B cell (primary cell): ENCODE data around the gene HIGD1C. TPM values are rescaled to one million over a fixed set of nuclear protein-coding genes. Genes with fewer than 3 reads are reported as not detected.
"Not testable (repeated sequence)": the region's sequence is repeated elsewhere in the genome, so short reads cannot be mapped to it uniquely, and the experiment has no call there.

ENCODE experiments used
- ATAC-seq: fragments of 200-7000 bp; cut with Tn5 transposase; one replicate; pipeline ENCODE4 v1.10.0; 2021; ENCODE audit warnings: low read depth, mild to moderate bottlenecking, moderate number of reproducible peaks, moderate library complexity
- CTCF ChIA-PET: fragments of 350-600 bp; sonication (Branson Sonifier 250); formaldehyde crosslinking; loops from one replicate; lab custom pipeline; 2021; ENCODE audit warnings: antibody characterized with exemption, inconsistent platforms; lab: Charles Lee
- POLR2A ChIA-PET: fragments of 350-600 bp; sonication (Branson Sonifier 250); formaldehyde crosslinking; loops from one replicate; lab custom pipeline; 2021; ENCODE audit warnings: antibody characterized with exemption; lab: Charles Lee
- DNase-seq: peaks from one replicate; pipeline ENCODE4 v3.0.0; 2013
- H2AFZ ChIP-seq: 2 replicates; pipeline ENCODE4 v1.6.1; 2012; ENCODE audit warnings: mild to moderate bottlenecking, low read depth, low read length; ENCODE audit not compliant: insufficient read depth, poor library complexity, severe bottlenecking
- H3K27ac ChIP-seq, 2 donors: 1 replicate in 1 of 2; 2 replicates in 1 of 2; pipeline ENCODE4 v1.5.1; 2012 to 2013; ENCODE audit warnings: low read length in 2 of 2, mild to moderate bottlenecking in 2 of 2, moderate library complexity in 1 of 2
- H3K27me3 ChIP-seq, 4 experiments: fragments of 200-600 bp in 1 of 4; sonication (generic) in 1 of 4; replicated peaks in 1 of 4; 1 replicate in 2 of 4; 2 replicates in 2 of 4; pipeline versions ENCODE4 v1.6.1 to v1.7.0; 2013 to 2016; ENCODE audit warnings: low read length in 3 of 4, mild to moderate bottlenecking in 2 of 4, mixed read lengths in 1 of 4, moderate library complexity in 1 of 4; ENCODE audit not compliant: insufficient read depth in 4 of 4, control insufficient read depth in 3 of 4; ENCODE audit errors: control extremely low read depth in 1 of 4
- H3K36me3 ChIP-seq, 2 experiments: replicated peaks in 1 of 2; 1 replicate in 1 of 2; 2 replicates in 1 of 2; pipeline versions ENCODE4 v1.6.1 to v1.7.1; 2013; ENCODE audit warnings: low read length in 1 of 2; ENCODE audit not compliant: insufficient read depth in 2 of 2, control insufficient read depth in 1 of 2; ENCODE audit errors: control extremely low read depth in 1 of 2, extremely low read depth in 1 of 2
- H3K4me1 ChIP-seq, 2 donors: fragments of 200-600 bp in 1 of 2; sonication (generic) in 1 of 2; 1 replicate in 1 of 2; 2 replicates in 1 of 2; pipeline versions ENCODE4 v1.5.1 to v1.6.1; 2013 to 2017; ENCODE audit warnings: low read length in 2 of 2; ENCODE audit not compliant: control insufficient read depth in 2 of 2, insufficient read depth in 2 of 2
- H3K4me2 ChIP-seq: replicated peaks from 2 replicates; pipeline ENCODE3; 2012; ENCODE audit warnings: mild to moderate bottlenecking, low read depth, low read length; ENCODE audit not compliant: poor library complexity, severe bottlenecking
- H3K4me3 ChIP-seq, 5 experiments: fragments of 200-600 bp in 1 of 5; sonication (generic) in 1 of 5; 1 replicate in 3 of 5; 2 replicates in 2 of 5; pipeline versions ENCODE4 v1.5.1 to v1.7.0; 2011 to 2016; ENCODE audit warnings: low read length in 4 of 5, mild to moderate bottlenecking in 4 of 5, low read depth in 2 of 5, control low read depth in 1 of 5, moderate library complexity in 1 of 5; ENCODE audit not compliant: insufficient read depth in 1 of 5; ENCODE audit errors: control extremely low read depth in 1 of 5, extremely low read depth in 1 of 5
- H3K79me2 ChIP-seq: fragments of 200-600 bp; sonication (generic); one replicate; pipeline ENCODE4 v1.6.0; 2016; ENCODE audit warnings: low read length; ENCODE audit not compliant: control insufficient read depth, insufficient read depth
- H3K9ac ChIP-seq: fragments of 200-600 bp; sonication (generic); 2 replicates; pipeline ENCODE4 v1.6.1; 2017; ENCODE audit warnings: mild to moderate bottlenecking, low read length, moderate library complexity
- H3K9me3 ChIP-seq, 3 donors: one replicate each; pipeline versions ENCODE4 v1.6.1 to v1.7.1; 2013; ENCODE audit warnings: low read length in 2 of 3; ENCODE audit not compliant: control insufficient read depth in 2 of 3, insufficient read depth in 1 of 3; ENCODE audit errors: control extremely low read depth in 1 of 3
- H4K20me1 ChIP-seq: 2 replicates; pipeline ENCODE4 v1.6.0; 2012; ENCODE audit warnings: mild to moderate bottlenecking, low read length; ENCODE audit not compliant: insufficient read depth, control insufficient read depth, poor library complexity, severe bottlenecking
- H3K27ac Mint-ChIP-seq: one replicate; pipeline ENCODE4 v1.8.0; 2021; ENCODE audit warnings: mixed read lengths
- H3K27me3 Mint-ChIP-seq: one replicate; pipeline ENCODE4 v1.8.0; 2021; ENCODE audit warnings: mixed read lengths
- H3K4me1 Mint-ChIP-seq: one replicate; pipeline ENCODE4 v1.8.0; 2021; ENCODE audit warnings: mixed read lengths
- H3K4me3 Mint-ChIP-seq: one replicate; pipeline ENCODE4 v1.8.0; 2021; ENCODE audit warnings: mixed read lengths
- H3K9me3 Mint-ChIP-seq: one replicate; pipeline ENCODE4 v1.8.0; 2022; ENCODE audit warnings: mixed read lengths; ENCODE audit not compliant: insufficient read depth
- EZH2 ChIP-seq: IDR thresholded peaks from 2 replicates; pipeline ENCODE4 v1.6.1; 2012; ENCODE audit warnings: borderline replicate concordance, low read depth, mild to moderate bottlenecking, moderate library complexity, low read length; ENCODE audit not compliant: insufficient read depth, poor library complexity, severe bottlenecking
- WGBS: methylation state at CpG from one replicate; pipeline ENCODE4 v1.1.5; 2013; ENCODE audit warnings: missing lambda C conversion rate; ENCODE audit not compliant: insufficient coverage; 5-methylcytosine and 5-hydroxymethylcytosine counted together
- intact Hi-C: fragments of 100-400 bp; cut with micrococcal nuclease; formaldehyde crosslinking; loops from one replicate; pipeline ENCODE4 v1.10.0; 2022
- polyA plus RNA-seq: library from polyadenylated mRNA; depleted of rRNA; stranded (reverse); fragments of >200 nt; gene quantifications from 2 replicates; pipeline ENCODE4 v1.2.3, GENCODE V29; 2012
- total RNA-seq, 2 donors: library from RNA; stranded (reverse); fragments of 120-200 nt in 1 of 2; gene quantifications; 1 replicate in 1 of 2; 2 replicates in 1 of 2; pipeline versions ENCODE4 v1.2.3 to v1.2.4, GENCODE V29; 2013 to 2022
- TF ChIP-seq, protein P1 (sequence below): fragments of 200-600 bp; IDR thresholded peaks from one replicate; pipeline ENCODE4 v1.8.0; 2022; ENCODE audit warnings: antibody characterized with exemption, mild to moderate bottlenecking

HIGD1C gene
- total and polyA plus RNA-seq, 2 donors (not counting 1 experiment from before 2014, with no cell fraction given), result not detected

DNA sequence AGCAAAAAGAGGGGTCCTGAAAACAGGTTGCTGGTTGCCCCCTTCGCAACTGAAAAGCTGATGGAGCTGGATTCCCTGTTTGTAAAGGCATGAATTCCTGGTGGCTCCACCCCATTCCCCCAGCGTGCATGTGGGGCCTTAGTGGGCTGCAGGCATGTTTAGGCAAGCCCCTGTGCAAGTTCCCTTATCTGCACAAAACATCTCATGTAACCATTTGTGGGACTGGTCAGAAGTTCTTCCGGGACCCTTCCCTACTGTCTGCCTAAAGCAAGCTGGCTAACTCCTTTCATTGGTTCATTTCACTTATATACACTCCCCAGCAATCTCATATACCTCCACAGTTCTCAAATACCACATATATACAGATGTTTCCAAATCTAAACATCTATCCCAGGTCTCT lies 24.0 kb upstream of the HIGD1C start:
- Mint-ChIP-seq H3K27me3 (no peaks in the 10 kb centered on the region), H3K27ac (peak overlapping the region; percentile 88), H3K9me3 (no peaks in the 10 kb centered on the region), H3K4me3 (peak overlapping the region; percentile 96), H3K4me1 (peaks cover 65% of the 10 kb centered on the region)
- CTCF ChIA-PET, result interaction anchor here (0.9 to 10.0 kb wide), 3 partner anchors 57 to 103 kb away, joined by 3 to 94 read pairs (median 15); no protein-coding TSS in a partner anchor
- WGBS, result 63% methylated on average over 3 of the region's 3 CpGs
- H2AFZ ChIP-seq, result no peak overlapping the region
- H3K9me3 ChIP-seq, result no peaks in the 10 kb centered on the region
- POLR2A ChIA-PET, result interaction anchor here (1.0 kb wide), 1 partner anchor 14 kb away, joined by 5 read pairs; no protein-coding TSS in a partner anchor
- peak overlapping the region; percentile 92 for H3K9ac ChIP-seq
- peak overlapping the region; percentile 75 to 99 (median 88) for H3K4me3 ChIP-seq
- TF ChIP-seq EZH2, result no peak
- TF ChIP-seq, protein P1, sequence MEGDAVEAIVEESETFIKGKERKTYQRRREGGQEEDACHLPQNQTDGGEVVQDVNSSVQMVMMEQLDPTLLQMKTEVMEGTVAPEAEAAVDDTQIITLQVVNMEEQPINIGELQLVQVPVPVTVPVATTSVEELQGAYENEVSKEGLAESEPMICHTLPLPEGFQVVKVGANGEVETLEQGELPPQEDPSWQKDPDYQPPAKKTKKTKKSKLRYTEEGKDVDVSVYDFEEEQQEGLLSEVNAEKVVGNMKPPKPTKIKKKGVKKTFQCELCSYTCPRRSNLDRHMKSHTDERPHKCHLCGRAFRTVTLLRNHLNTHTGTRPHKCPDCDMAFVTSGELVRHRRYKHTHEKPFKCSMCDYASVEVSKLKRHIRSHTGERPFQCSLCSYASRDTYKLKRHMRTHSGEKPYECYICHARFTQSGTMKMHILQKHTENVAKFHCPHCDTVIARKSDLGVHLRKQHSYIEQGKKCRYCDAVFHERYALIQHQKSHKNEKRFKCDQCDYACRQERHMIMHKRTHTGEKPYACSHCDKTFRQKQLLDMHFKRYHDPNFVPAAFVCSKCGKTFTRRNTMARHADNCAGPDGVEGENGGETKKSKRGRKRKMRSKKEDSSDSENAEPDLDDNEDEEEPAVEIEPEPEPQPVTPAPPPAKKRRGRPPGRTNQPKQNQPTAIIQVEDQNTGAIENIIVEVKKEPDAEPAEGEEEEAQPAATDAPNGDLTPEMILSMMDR, result no peak
- H4K20me1 ChIP-seq, result peaks cover 47% of the 10 kb centered on the region
- no peaks in the 10 kb centered on the region for H3K27me3 ChIP-seq
- DNase-seq, result no peak
- H3K27ac ChIP-seq, result peak overlapping the region in 1 of 2 donors; percentile 91
- H3K36me3 ChIP-seq, result peaks cover 4 to 49% of the 10 kb centered on the region in 2 experiments
- H3K79me2 ChIP-seq, result peaks cover 65% of the 10 kb centered on the region
- intact Hi-C loops, result loop anchor here (10.0 kb wide), 2 partner anchors 424 to 524 kb away; partner anchors contain the start of genes DIP2B and LARP4
- peak overlapping the region; percentile 76 for H3K4me2 ChIP-seq
- ATAC-seq, result no peak
- peaks cover 22 to 42% of the 10 kb centered on the region in 2 donors for H3K4me1 ChIP-seq

DNA sequence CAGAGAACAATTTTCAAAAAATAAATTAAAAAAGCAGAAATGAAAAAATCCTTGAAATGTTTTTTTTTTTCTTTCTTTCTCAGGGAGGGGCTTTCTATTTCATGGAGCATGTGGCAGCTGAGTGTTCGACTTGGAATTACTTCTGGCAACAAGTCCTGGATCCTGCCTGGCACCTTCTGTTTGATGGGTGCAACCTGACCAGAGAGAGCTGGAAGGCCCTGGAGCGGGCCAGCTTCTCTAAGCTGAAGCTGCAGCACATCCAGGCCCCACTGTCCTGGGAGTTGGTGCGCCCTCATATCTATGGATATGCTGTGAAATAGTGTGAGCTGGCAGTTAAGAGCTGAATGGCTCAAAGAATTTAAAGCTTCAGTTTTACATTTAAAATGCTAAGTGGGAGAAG lies 22.5 kb upstream of the HIGD1C start:
- H3K4me1 ChIP-seq, result peaks cover 34 to 44% of the 10 kb centered on the region in 2 donors
- CTCF ChIA-PET, result interaction anchor here (3.8 to 10.0 kb wide), 2 partner anchors 55 to 104 kb away, joined by 15 to 94 read pairs; no protein-coding TSS in a partner anchor
- H3K9me3 Mint-ChIP-seq, result no peaks in the 10 kb centered on the region
- peaks cover 4 to 57% of the 10 kb centered on the region in 2 experiments for H3K36me3 ChIP-seq
- no peaks in the 10 kb centered on the region for H3K27me3 Mint-ChIP-seq
- no peak for TF ChIP-seq EZH2
- TF ChIP-seq, protein P1, result no peak
- no peaks in the 10 kb centered on the region for H3K27me3 ChIP-seq
- ATAC-seq (no peak), DNase-seq (no peak)
- peaks cover 57% of the 10 kb centered on the region for H4K20me1 ChIP-seq
- H3K4me2 ChIP-seq, result peak overlapping the region; percentile 76
- no peaks in the 10 kb centered on the region for H3K9me3 ChIP-seq
- H3K4me1 Mint-ChIP-seq, result peaks cover 72% of the 10 kb centered on the region
- no peak overlapping the region for H3K4me3 Mint-ChIP-seq
- H3K9ac ChIP-seq, result no peak overlapping the region
- H3K79me2 ChIP-seq, result peaks cover 62% of the 10 kb centered on the region
- no peak overlapping the region for H3K4me3 ChIP-seq
- POLR2A ChIA-PET, result interaction anchor here (0.7 kb wide), 2 partner anchors 392 to 1809 kb away, joined by 4 to 5 read pairs; no protein-coding TSS in a partner anchor
- no peak overlapping the region for H3K27ac ChIP-seq
- intact Hi-C loops, result loop anchor here (10.0 kb wide), 2 partner anchors 425 to 525 kb away; partner anchors contain the start of genes DIP2B and LARP4
- 100% methylated on average over 2 of the region's 3 CpGs for WGBS
- no peak overlapping the region for H2AFZ ChIP-seq
- H3K27ac Mint-ChIP-seq, result peak overlapping the region; percentile 39

DNA sequence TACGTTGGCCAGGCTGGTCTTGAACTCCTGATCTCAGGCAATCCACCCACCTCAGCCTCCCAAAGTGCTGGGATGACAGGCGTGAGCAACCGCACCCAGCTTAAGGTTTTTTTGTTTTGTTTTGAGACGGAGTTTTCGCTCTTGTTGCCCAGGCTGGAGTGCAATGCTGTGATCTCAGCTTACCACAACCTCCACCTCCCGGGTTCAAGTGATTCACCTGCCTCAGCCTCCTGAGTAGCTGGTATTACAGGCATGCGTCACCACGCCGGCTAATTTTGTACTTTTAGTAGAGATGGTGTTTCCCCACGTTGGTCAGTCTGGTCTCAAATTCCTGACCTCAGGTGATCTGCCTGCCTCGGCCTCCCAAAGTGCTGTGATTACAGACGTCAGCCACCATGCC lies 21.9 kb upstream of the HIGD1C start:
- Histone ChIP-seq H3K79me2 (peaks cover 55% of the 10 kb centered on the region), H3K36me3 (peaks cover 4 to 59% of the 10 kb centered on the region in 2 experiments), H3K4me1 (peaks cover 36 to 44% of the 10 kb centered on the region in 2 donors), H4K20me1 (peaks cover 57% of the 10 kb centered on the region)
- intact Hi-C loops, H3K27me3 ChIP-seq, H3K27me3 Mint-ChIP-seq, H3K9me3 Mint-ChIP-seq, H3K27ac ChIP-seq, H3K4me3 ChIP-seq, H3K4me3 Mint-ChIP-seq, H2AFZ ChIP-seq, ATAC-seq, H3K9ac ChIP-seq, DNase-seq, H3K4me2 ChIP-seq, H3K9me3 ChIP-seq, H3K27ac Mint-ChIP-seq: not testable (repeated sequence)
- ChIA-PET CTCF (interaction anchor here (0.8 to 10.0 kb wide), 3 partner anchors 55 to 105 kb away, joined by 3 to 94 read pairs (median 15); no protein-coding TSS in a partner anchor), POLR2A (interaction anchor here (0.7 kb wide), 1 partner anchor 34 kb away, joined by 9 read pairs; no protein-coding TSS in a partner anchor)
- peaks cover 74% of the 10 kb centered on the region for H3K4me1 Mint-ChIP-seq
- 100% methylated on average over 4 of the region's 12 CpGs for WGBS
